ENCODE data around the gene HKDC1.

HKDC1 gene

GRCh38 chr10:69217119-69217754 lies 2.9 kb upstream of the HKDC1 start:
- DNase-seq (ENCODE audit: low spot score), result no peak

DNA sequence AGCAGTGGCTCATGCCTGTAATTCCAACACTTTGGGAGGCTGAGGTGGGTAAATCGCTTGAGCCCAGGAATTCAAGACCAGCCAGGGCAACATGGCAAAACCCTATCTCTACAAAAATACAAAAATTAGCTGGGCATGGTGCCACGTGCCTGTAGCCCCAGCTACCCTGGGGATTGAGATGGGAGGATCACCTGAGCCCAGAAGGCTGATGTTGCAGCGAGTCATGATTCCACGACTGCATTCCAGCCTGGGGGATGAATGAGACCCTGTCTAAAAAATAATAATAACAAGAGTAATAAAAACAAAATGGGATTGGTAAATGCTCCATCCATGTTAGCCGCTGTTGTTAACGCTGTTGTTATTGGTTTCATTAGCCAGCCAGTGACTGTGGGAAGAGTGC lies 1.3 kb upstream of the HKDC1 start:
- DNase-seq (ENCODE audit: low spot score), result no peak

DNA sequence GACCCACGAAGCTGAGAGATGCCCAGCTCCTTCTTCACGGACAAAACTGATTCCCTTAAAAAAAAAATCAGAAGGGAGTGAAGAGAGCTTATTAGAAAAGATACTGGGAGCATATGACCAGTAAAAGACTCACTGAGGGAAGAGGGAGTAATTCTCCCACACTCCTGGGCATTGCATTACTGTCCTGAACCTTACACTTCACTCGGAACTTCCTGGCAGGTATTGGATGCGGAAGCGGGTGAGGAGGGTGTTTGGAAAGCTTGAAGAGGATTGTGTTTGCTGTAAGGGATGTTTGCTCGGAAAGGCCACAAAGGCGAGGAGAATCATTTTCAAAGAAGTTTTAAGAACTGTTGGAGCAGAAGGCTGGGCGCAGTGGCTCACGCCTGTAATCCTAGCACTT lies 375 bp downstream of the HKDC1 start:
- no peak for DNase-seq (ENCODE audit: low spot score)

- peak; percentile 85 for DNase-seq (ENCODE audit: low spot score)
Measured at GRCh38 chr10:69222157-69223027, 2.3 kb downstream of the HKDC1 start.

DNA sequence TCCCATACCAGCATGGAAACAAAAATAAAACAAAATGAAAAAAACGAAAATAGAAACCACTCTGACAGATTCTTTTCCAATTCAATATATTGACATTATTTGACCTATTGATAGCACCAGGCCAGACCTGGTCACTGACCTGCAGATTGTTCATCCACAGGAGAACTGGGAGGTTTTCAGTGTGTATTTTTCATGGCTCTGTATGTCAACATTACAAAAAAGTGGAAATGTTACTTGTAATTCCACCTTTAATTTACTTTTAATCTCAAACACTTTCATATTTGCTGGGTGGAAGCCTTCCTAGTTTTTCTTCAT lies 2.9 kb downstream of the HKDC1 start:
- no peak for DNase-seq (ENCODE audit: low spot score)

DNA sequence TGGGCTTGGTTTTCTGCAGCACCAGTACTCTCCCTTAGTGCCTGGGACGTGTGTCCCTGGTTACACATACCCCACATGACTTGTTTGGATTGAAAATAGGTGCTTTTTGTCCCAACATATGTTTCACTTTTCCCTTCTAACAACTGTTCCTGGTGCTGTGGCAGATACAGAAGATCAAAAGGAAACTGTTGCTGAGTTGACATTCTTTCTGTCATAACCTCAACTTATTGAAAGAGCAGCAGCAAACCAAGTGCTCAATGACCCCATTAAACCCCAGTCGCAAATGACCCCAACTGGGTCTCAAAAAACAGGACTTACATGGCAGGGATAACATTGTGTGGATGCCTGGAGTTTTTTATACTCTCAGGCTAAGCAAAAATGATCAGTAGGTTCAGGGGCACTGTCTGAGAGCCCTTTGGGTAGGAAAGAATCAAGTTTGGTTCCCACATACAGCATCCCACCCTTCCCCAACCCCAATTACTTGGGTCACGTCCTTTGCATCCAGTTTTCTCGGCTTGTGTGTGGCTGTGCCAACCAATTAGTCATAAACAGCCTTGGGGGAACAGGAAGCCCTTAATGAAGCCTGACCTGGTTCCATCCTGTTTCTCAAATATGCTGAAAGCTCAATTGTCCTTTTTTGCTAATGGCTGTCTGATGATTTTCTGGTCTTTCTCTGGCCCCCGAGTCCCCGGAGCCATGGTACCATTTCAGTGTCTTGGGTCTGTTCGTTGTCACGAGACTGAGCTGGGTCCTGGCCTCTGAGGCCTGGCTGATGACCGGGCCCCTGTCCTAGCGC lies 4.9 kb downstream of the HKDC1 start:
- no peak for DNase-seq (ENCODE audit: low spot score)

- no peak for DNase-seq (ENCODE audit: low spot score)
Measured at GRCh38 chr10:69225681-69226080, 5.5 kb downstream of the HKDC1 start.

GRCh38 chr10:69226919-69227450 lies 6.9 kb downstream of the HKDC1 start:
- no peak for DNase-seq (ENCODE audit: low spot score)

GRCh38 chr10:69228151-69228550 lies 8.0 kb downstream of the HKDC1 start:
- DNase-seq (ENCODE audit: low spot score), result no peak

DNA sequence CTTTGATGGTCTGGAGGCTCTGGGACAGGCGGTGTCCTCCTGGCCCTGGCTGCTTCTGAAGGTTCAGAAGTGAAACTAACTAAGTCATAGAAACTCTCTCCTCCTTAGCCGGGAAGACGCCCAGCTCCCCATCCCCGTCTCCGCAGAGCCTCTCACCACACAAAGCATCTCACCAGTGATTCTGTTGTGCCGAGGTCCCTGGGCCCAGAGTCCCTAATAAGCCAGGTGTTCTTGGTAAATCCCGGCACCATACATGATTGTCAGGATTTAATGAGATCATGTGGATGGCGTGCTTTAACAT lies 9.4 kb downstream of the HKDC1 start:
- DNase-seq (ENCODE audit: low spot score), result no peak

DNA sequence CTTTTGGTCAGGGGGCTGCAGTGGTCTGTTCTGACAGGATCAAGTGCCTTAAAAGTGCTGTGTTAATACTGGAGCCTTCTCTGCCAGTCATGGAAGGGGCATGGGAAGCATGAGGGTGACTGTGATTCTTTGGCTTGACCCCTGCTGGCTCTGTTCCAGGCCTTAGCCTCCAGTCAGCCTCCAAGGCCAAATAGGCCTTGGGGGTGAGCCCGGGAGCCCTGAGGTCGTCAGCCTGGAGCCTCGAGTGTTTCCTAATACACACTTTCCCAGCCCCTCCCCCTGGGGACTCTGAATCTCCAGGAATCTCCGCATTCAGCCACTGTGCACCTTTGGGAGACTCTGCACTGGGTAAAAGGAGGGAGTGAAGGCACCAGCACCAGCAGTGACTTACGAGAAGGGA lies 10.0 kb downstream of the HKDC1 start:
- DNase-seq (ENCODE audit: low spot score), result no peak

- DNase-seq (ENCODE audit: low spot score), result no peak
Measured at GRCh38 chr10:69232252-69232651, 12.1 kb downstream of the HKDC1 start.

DNA sequence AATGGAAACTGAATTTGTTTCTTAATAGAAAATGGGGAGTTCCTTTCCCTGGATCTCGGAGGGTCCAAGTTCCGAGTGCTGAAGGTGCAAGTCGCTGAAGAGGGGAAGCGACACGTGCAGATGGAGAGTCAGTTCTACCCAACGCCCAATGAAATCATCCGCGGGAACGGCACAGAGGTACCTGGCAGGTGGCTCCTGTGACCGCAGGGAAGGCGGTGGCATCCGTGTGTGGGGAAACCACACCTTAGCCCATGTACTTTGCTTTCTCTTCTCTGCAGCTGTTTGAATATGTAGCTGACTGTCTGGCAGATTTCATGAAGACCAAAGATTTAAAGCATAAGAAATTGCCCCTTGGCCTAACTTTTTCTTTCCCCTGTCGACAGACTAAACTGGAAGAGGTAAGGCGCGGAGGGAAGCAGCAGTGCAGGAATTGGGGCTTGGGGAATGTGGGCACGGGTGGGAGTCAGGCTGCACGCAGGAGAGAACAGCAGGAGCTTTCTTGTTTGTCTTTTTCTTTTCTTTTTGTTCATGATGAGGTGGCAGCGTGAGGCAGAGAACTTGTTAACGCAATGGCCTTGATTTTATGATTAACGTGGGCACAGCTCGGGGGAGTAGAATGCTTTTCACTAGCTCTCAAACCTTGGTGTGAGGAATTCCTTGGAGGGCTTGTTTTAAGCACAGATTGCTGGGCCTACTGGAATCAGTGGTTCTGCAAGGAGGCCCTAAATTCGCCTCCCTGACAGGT lies 12.8 kb downstream of the HKDC1 start:
- DNase-seq (ENCODE audit: low spot score), result peak; percentile 64

GRCh38 chr10:69234447-69234846 lies 14.3 kb downstream of the HKDC1 start:
- no peak for DNase-seq (ENCODE audit: low spot score)

DNA sequence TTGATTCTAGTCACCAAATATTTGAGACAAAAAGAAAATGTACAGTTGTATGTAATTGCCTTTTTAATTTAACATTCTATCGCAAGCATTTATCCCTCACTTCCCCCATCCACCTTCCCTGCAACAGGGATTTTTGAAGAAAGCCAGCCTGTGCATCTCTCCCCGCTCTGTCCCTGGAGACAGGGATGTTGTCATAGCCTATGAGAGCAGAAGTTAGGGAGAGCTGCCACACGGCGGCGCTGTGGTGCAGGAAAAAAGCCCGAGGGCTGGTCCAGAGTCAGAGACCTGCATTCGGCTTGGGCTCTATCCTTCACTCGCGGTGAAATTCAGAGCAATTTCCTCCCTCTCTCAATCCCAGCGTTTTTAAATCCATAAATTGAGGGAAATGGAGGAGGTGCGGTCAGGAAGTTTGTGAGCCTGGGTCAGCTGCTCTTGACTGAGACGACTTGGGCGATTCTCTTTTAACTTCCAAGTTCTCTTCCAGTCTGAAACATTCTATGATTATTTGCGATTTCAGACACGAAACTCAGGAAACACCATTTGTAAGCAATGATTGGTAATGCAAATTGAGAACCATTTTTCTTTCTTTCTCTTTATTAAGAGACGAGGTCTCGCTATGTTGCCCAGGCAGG lies 17.5 kb downstream of the HKDC1 start:
- peak; percentile 89 for DNase-seq (ENCODE audit: low spot score)

DNA sequence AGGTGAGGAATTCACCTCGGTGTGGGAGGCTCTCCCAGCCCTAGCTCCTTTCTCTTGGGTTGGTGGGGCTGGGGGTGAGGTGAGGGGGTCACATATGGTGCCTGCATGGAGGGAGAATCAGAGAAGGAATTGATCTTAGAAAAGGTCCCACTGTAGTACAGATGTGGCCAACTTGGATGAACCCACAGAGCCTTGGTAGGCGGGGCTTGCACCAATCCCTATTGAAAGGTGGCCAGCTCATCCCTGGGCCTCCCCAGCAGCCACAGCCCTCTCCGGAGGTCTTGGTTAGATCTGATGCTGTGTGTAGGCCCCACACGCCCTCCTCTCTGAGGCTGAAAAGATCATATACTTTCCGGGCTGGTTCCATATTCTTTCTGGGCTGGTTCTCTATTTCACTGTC lies 19.0 kb downstream of the HKDC1 start:
- no peak for DNase-seq (ENCODE audit: low spot score)

DNA sequence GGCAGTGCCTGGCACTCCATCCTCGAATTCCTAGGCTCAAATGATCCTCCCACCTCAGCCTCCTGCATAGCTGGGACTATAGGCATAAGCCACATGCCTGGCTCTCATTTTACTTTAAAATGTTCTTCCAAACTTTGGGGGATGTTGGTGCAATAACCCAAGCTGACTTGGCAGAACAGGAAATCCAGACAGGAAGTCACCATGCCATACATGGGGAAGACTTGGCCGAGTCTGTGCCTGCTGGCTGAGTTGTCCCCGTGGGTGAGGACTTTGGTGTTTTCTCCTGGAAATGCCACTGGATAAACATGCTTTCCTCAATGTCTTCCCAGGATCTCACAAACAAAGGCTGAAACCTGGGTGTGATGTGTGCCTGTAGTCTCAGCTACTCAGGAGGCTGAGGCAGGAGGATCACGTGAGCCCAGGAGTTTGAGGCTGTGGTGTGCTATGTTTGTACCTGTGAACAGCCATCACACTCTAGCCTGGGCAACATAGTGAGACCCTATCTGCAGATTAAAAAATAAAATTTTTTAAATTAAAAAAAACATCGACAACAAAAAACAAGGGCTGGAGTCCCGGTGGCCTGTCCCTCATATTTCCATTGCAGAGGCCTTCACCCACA lies 19.8 kb downstream of the HKDC1 start:
- DNase-seq (ENCODE audit: low spot score), result no peak

GRCh38 chr10:69240455-69240854 lies 20.3 kb downstream of the HKDC1 start:
- DNase-seq (ENCODE audit: low spot score), result no peak

- no peak for DNase-seq (ENCODE audit: low spot score)
Measured at GRCh38 chr10:69241575-69241974, 21.4 kb downstream of the HKDC1 start.

GRCh38 chr10:69242040-69242851 lies 22.1 kb downstream of the HKDC1 start:
- no peak for DNase-seq (ENCODE audit: low spot score)

GRCh38 chr10:69242852-69243212 lies 22.7 kb downstream of the HKDC1 start:
- no peak for DNase-seq (ENCODE audit: low spot score)

Measured in CD4-positive, alpha-beta T cell treated with Interleukin-2 at 100 ng/mL for 4 hours (primary cell).